Heart left ventricle (tissue), 13 donors: ENCODE data around the gene AHRR.

Experiments
- CTCF ChIP-seq, 12 donors: fragments of 200-600 bp; sonication (generic) in 4 of 12; IDR thresholded peaks; one replicate each; pipeline versions ENCODE4 v1.5.0 to v1.8.0; 2018 to 2022; ENCODE audit warnings: antibody characterized with exemption in 12 of 12, mild to moderate bottlenecking in 5 of 12
- POLR2A ChIP-seq, 2 donors: fragments of 450-650 bp; IDR thresholded peaks; one replicate each; pipeline ENCODE4 v1.6.1; 2017; ENCODE audit warnings: antibody characterized with exemption in 2 of 2, mild to moderate bottlenecking in 2 of 2, moderate library complexity in 2 of 2
- donor health status: ischemic (EF 13 %, LVEDD 7.1; RV severe dilation, severe dysfunction).
- donor health status: DM: no; HTN: yes; CAD: no.
- donor health status: DM: no; HTN: no; CAD: no.
- donor health status: ischemic (EF 25% LVEDD 6.9; RV normal size, moderate dysfunction).
- donor health status: ischemic (EF 25% LVEDD 5.7; RV mildly dilated, moderate dysfunction).
- donor health status: ischemic (EF 35%, LVEDD 5.7; RV mildly dilated, moderate dysfunction).
- donor health status: nonischemic (EF 11% LVEDD 7.7; RV severe dilation, severe dysfunction).
- donor health status: DM: yes; HTN: yes; CAD: no.
- donor health status: PGD.
- donor health status: ischemic (EF 29% LVEDD 5.4; RV normal size, mild dysfunction).
- donor health status: nonischemic (EF 23%, LVEDD 6.1; RV moderate dilation, normal function).

DNA sequence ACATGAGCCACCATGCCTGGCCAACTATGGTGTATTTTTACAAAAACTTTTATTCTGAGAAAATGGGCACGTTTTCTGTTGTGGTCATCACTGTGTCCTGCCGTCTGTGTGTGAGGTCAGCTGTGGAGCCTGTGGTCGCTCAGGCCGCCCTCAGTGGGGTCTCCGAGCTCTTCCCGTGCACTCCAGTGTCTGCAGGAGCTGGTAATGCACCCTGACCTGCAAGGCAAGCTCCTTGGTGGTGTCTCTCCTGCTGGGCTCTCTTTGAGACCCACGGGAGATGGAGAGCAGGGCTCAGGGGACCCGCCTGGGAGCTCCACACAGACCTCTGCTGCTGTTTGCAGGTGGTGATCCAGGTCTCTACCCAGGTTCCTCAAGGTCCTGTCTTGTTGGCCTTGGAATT lies 9.6 kb upstream of the AHRR start:
- TF ChIP-seq CTCF (IDR thresholded peaks at IDR 0.05) (no peak), POLR2A (IDR thresholded peaks at IDR 0.05) (no peak)
